Panc1 (cell line): ENCODE measurements around the gene GORASP2. TPM values are rescaled to one million over a fixed set of nuclear protein-coding genes. Genes with fewer than 3 reads are reported as not detected.

ENCODE experiments used
- ATAC-seq: fragments of 200-7000 bp; cut with Tn5 transposase; 2 replicates; pipeline ENCODE4 v1.9.1; 2020; ENCODE audit warnings: mild to moderate bottlenecking, moderate library complexity
- BruUV-seq: library from RNA; stranded (reverse); fragments of 400-500 nt; replicated peaks from 2 replicates; lab custom pipeline; 2021; lab: Mats Ljungman, UMichigan
- CTCF ChIA-PET: fragments of 300-600 bp; sonication (Branson Sonifier 250); formaldehyde crosslinking; loops from one replicate; lab custom pipeline; 2022; ENCODE audit warnings: antibody characterized with exemption; lab: Charles Lee
- POLR2A ChIA-PET: fragments of 300-600 bp; sonication (Branson Sonifier 250); formaldehyde crosslinking; loops from one replicate; lab custom pipeline; 2022; ENCODE audit warnings: antibody characterized with exemption; lab: Charles Lee
- DNase-seq: peaks from one replicate; pipeline ENCODE4 v3.0.0-alpha.2; 2010; ENCODE audit warnings: low read depth, low spot score
- H3K27ac ChIP-seq: 2 replicates; pipeline ENCODE4 v1.5.1; 2011; ENCODE audit warnings: mild to moderate bottlenecking, low read length, inconsistent platforms
- H3K27me3 ChIP-seq: fragments of 200-500 bp; sonication (Bioruptor generic); 2 replicates; pipeline ENCODE4 v1.6.0; 2014; ENCODE audit warnings: low read length, inconsistent platforms; ENCODE audit not compliant: control insufficient read depth, insufficient read depth
- H3K36me3 ChIP-seq: fragments of 200-500 bp; sonication (Bioruptor generic); 2 replicates; pipeline ENCODE4 v1.5.1; 2014; ENCODE audit warnings: inconsistent platforms, mild to moderate bottlenecking, low read length, moderate library complexity; ENCODE audit not compliant: control insufficient read depth, insufficient read depth
- H3K4me1 ChIP-seq: 2 replicates; pipeline ENCODE4 v1.5.1; 2011; ENCODE audit warnings: inconsistent platforms, mild to moderate bottlenecking, low read length, moderate library complexity; ENCODE audit not compliant: control insufficient read depth, insufficient read depth
- H3K4me3 ChIP-seq, 2 experiments: 2 replicates each; pipeline ENCODE4 v1.5.1; 2011 to 2012; ENCODE audit warnings: low read depth in 2 of 2, low read length in 2 of 2, mild to moderate bottlenecking in 2 of 2, inconsistent platforms in 1 of 2, moderate library complexity in 1 of 2
- H3K9me3 ChIP-seq: fragments of 200-500 bp; sonication (Bioruptor generic); 2 replicates; pipeline ENCODE4 v1.5.1; 2014; ENCODE audit warnings: low read depth, mild to moderate bottlenecking, inconsistent platforms, low read length, moderate library complexity; ENCODE audit not compliant: control insufficient read depth, insufficient read depth
- CTCF ChIP-seq: fragments of 450-650 bp; IDR thresholded peaks from 2 replicates; pipeline ENCODE4 v1.5.1; 2017; ENCODE audit warnings: mild to moderate bottlenecking
- POLR2AphosphoS5 ChIP-seq: IDR thresholded peaks from 2 replicates; pipeline ENCODE4 v1.6.1; 2012; ENCODE audit warnings: mild to moderate bottlenecking, low read depth, low read length, moderate library complexity
- SIN3A ChIP-seq: IDR thresholded peaks from 2 replicates; pipeline ENCODE4 v1.6.1; 2012; ENCODE audit warnings: low read depth, mild to moderate bottlenecking, low read length, moderate library complexity, borderline replicate concordance; ENCODE audit not compliant: insufficient read depth
- TCF7L2 ChIP-seq: IDR thresholded peaks from 2 replicates; pipeline ENCODE4 v1.6.1; 2011; ENCODE audit warnings: mild to moderate bottlenecking, low read depth, low read length, inconsistent platforms
- in situ Hi-C: cut with HindIII; loops from 2 replicates; pipeline ENCODE4 v1.10.0; 2016; ENCODE audit warnings: low sequenced_read_pairs, low pct_unique_long_range_greater_than_20kb
- intact Hi-C: fragments of 100-400 bp; cut with micrococcal nuclease; formaldehyde crosslinking; loops from one replicate; pipeline ENCODE4 v1.10.0; 2022; ENCODE audit not compliant: unreplicated experiment
- total RNA-seq: library from RNA; stranded (reverse); gene quantifications from one replicate; pipeline ENCODE4 v1.2.1, GENCODE V29; 2021; ENCODE audit not compliant: unreplicated experiment
- TF ChIP-seq, protein P1 (sequence below), 2 experiments: IDR thresholded peaks; 2 replicates each; pipeline ENCODE4 v1.6.1; 2011 to 2012; ENCODE audit warnings: low read depth in 2 of 2, control low read depth in 1 of 2, low read length in 1 of 2, mild to moderate bottlenecking in 1 of 2, moderate library complexity in 1 of 2; ENCODE audit not compliant: insufficient read depth in 1 of 2

The GORASP2 gene
- total RNA-seq, 1 experiment from 2014 or later, result 62.5 TPM

DNA sequence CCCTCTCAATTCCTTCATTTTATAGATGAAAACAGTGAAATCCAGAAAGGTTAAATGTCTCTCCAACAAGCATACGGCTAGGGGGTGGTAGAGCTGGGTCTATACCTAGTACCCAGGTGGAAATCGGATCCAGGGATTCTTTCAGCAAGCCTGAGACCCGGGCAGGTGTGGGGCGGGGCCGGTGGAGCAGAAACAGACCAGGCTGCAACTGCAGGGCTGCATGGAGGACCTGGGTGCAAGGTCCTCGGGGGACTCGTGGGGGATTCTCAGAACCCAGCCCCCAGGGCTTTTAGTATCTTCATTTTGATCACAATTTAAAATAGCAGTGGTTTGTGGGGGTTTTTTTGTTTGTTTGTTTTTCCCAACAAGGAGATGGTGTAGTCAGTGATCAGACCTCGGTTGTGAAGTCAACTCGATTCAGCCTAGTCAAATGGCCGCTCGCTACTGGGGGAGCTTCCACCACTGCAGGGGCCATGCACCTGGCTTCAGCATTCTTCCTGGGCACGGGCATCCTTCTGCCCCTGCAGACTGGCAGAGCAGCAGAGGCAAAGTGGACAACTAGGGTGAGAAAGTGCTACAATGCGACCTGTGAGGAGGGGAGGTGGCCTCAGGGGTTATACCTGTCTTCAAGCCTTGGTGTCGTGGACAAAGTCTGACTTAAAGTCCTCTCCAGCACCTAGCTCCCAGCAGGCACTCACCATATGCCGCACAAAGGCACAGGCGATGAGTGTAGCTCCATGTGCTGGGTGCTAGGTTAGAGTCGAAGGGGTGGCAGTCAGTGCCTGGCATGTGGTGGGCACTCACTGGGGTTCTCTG, 46.3 kb downstream of the GORASP2 start:
- no peak for ATAC-seq
- no peak overlapping the region for H3K4me3 ChIP-seq
- POLR2A ChIA-PET, result no interaction called here
- CTCF ChIA-PET, result interaction anchor here (0.7 kb wide), 1 partner anchor 511 kb away, joined by 3 read pairs; no protein-coding TSS in a partner anchor
- intact Hi-C loops, result loop anchor here (10.0 kb wide), 1 partner anchor 179 kb away; no protein-coding TSS in a partner anchor
- TF ChIP-seq, protein P1, sequence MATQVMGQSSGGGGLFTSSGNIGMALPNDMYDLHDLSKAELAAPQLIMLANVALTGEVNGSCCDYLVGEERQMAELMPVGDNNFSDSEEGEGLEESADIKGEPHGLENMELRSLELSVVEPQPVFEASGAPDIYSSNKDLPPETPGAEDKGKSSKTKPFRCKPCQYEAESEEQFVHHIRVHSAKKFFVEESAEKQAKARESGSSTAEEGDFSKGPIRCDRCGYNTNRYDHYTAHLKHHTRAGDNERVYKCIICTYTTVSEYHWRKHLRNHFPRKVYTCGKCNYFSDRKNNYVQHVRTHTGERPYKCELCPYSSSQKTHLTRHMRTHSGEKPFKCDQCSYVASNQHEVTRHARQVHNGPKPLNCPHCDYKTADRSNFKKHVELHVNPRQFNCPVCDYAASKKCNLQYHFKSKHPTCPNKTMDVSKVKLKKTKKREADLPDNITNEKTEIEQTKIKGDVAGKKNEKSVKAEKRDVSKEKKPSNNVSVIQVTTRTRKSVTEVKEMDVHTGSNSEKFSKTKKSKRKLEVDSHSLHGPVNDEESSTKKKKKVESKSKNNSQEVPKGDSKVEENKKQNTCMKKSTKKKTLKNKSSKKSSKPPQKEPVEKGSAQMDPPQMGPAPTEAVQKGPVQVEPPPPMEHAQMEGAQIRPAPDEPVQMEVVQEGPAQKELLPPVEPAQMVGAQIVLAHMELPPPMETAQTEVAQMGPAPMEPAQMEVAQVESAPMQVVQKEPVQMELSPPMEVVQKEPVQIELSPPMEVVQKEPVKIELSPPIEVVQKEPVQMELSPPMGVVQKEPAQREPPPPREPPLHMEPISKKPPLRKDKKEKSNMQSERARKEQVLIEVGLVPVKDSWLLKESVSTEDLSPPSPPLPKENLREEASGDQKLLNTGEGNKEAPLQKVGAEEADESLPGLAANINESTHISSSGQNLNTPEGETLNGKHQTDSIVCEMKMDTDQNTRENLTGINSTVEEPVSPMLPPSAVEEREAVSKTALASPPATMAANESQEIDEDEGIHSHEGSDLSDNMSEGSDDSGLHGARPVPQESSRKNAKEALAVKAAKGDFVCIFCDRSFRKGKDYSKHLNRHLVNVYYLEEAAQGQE (IDR thresholded peaks at IDR 0.05; ENCODE audit: insufficient read depth in 1 of 2, low read depth in 2 of 2, low read length in 1 of 2), result no peak
- in situ Hi-C loops, result no loop called here
- H3K27ac ChIP-seq, result no peak overlapping the region
- no peaks in the 10 kb centered on the region for H3K9me3 ChIP-seq
- H3K27me3 ChIP-seq, result no peaks in the 10 kb centered on the region
- no TSS peak for BruUV-seq
- H3K4me1 ChIP-seq, result peaks cover 15% of the 10 kb centered on the region
- DNase-seq, result no peak
- H3K36me3 ChIP-seq, result no peaks in the 10 kb centered on the region

DNA sequence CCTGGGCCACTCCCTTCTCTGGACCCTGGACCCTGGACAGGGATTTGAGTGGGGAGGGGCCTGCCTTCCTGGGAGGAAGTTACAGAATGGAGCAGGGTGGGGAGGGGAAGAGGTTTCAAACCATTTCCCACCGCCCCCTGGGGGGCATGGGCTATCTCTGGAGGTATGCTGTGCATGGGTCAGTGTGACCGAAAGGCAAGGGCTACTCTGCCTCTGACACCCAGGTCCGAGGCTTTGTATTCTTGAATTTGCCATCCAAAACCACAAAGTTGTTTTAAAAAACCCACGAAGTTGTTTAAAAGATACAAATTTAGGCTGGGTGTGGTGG, 46.9 kb downstream of the GORASP2 start:
- no peaks in the 10 kb centered on the region for H3K9me3 ChIP-seq
- no TSS peak for BruUV-seq
- TF ChIP-seq TCF7L2 (no peak), CTCF (no peak), POLR2AphosphoS5 (no peak), SIN3A (no peak)
- TF ChIP-seq, protein P1 (IDR thresholded peaks at IDR 0.05; ENCODE audit: insufficient read depth in 1 of 2, low read depth in 2 of 2, low read length in 1 of 2), result no peak
- CTCF ChIA-PET, result no interaction called here
- in situ Hi-C loops, result no loop called here
- ATAC-seq (no peak), DNase-seq (no peak)
- H3K27me3 ChIP-seq, result no peaks in the 10 kb centered on the region
- intact Hi-C loops, result loop anchor here (10.0 kb wide), 1 partner anchor 179 kb away; no protein-coding TSS in a partner anchor
- no peak overlapping the region for H3K27ac ChIP-seq
- POLR2A ChIA-PET, result no interaction called here
- H3K4me1 ChIP-seq, result peaks cover 15% of the 10 kb centered on the region
- no peaks in the 10 kb centered on the region for H3K36me3 ChIP-seq
- no peak overlapping the region for H3K4me3 ChIP-seq
